Measurements from ENCODE around the gene MPG.

Gene MPG

DNA sequence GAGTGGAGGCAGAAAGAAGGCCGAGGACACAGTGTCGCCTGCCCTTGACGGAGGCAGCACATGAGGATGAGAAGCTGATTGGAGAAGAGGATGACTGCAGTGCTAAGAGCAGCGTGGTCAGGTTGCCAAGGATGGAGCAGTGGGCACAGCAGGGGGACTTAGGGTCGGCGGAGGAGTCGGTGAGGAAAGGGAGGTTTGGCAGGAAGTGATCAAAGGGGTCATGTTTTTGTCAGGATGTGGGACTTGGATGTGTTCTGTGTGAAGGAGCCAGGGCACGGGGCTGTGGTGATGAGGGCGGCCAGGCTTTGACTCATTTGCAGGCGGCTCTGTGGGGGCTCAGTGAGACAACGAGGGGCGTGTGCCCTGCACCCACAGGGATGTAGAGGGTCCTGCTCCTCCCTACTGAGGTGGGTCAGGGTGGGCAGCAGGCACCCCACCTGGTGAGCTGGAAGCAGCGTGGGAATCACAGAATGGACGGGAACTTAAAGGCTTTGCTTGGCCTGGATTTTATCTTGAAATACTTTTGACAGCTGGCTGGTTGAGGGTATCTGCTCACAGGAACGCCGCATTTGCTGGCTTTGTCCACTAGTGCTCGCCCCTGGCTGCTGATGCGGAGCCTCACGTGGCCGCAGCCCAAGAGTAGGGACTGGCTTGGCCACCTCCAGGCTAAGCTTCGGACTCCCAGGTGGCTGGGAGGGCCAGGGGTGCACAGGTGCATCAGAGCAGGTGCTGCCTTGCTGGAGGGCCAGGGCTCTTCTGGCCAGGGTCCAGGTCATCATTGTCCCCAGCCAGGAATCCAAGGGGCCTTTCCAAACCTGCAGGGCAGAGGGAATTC, 6.0 kb downstream of the MPG start:
- no peak overlapping the region for H3K27ac ChIP-seq

DNA sequence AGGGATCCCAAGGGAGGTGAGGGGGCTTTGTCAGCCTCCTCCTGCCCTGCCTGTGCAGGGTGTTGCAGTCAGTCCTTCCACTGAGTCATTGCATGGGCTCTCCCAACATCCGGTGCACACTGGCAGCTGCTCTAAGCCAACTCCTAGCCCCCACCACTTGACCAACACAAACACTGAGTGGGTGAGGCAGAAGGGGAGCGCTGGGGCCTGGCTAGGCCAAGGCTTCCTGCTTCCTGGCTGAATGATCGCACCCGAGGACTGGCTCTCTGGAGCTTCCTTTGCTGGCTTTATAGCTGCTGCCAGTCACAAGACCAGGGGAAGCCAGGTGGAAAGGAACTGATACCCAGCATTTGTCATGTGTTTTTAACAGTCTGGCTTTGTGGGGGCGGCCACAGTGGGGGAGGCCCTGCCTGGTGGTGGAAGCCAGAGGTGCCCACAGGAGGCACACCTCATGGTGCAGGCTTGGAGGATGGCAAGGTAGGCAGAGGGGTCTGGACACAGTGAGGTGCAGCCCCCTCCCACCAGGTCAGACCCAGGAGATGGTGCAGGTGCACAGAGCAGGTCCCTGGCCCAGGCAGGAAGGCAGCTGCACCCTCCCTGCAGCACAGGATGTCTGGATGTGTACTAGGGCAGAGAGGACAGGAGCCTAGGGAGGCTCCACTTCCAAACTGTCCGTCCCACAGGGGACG, 6.8 kb downstream of the MPG start:
- no peak for TF ChIP-seq ZFX (IDR thresholded peaks at IDR 0.05; ENCODE audit: borderline replicate concordance)
- TF ChIP-seq, protein P1, sequence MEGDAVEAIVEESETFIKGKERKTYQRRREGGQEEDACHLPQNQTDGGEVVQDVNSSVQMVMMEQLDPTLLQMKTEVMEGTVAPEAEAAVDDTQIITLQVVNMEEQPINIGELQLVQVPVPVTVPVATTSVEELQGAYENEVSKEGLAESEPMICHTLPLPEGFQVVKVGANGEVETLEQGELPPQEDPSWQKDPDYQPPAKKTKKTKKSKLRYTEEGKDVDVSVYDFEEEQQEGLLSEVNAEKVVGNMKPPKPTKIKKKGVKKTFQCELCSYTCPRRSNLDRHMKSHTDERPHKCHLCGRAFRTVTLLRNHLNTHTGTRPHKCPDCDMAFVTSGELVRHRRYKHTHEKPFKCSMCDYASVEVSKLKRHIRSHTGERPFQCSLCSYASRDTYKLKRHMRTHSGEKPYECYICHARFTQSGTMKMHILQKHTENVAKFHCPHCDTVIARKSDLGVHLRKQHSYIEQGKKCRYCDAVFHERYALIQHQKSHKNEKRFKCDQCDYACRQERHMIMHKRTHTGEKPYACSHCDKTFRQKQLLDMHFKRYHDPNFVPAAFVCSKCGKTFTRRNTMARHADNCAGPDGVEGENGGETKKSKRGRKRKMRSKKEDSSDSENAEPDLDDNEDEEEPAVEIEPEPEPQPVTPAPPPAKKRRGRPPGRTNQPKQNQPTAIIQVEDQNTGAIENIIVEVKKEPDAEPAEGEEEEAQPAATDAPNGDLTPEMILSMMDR (IDR thresholded peaks at IDR 0.05): no peak
- H3K27ac ChIP-seq: no peak overlapping the region

More for the DNA sequence above, 6.0 kb downstream of the MPG start:
- no peak for TF ChIP-seq ZFX (IDR thresholded peaks at IDR 0.05; ENCODE audit: borderline replicate concordance)
- TF ChIP-seq, protein P1 (IDR thresholded peaks at IDR 0.05): no peak

DNA sequence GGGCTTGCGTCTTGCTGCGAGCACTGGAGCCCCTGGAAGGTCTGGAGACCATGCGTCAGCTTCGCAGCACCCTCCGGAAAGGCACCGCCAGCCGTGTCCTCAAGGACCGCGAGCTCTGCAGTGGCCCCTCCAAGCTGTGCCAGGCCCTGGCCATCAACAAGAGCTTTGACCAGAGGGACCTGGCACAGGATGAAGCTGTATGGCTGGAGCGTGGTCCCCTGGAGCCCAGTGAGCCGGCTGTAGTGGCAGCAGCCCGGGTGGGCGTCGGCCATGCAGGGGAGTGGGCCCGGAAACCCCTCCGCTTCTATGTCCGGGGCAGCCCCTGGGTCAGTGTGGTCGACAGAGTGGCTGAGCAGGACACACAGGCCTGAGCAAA, 7.4 kb downstream of the MPG start:
- H3K27ac ChIP-seq: no peak overlapping the region
- TF ChIP-seq ZFX (IDR thresholded peaks at IDR 0.05; ENCODE audit: borderline replicate concordance): no peak
- TF ChIP-seq, protein P1 (IDR thresholded peaks at IDR 0.05): no peak

DNA sequence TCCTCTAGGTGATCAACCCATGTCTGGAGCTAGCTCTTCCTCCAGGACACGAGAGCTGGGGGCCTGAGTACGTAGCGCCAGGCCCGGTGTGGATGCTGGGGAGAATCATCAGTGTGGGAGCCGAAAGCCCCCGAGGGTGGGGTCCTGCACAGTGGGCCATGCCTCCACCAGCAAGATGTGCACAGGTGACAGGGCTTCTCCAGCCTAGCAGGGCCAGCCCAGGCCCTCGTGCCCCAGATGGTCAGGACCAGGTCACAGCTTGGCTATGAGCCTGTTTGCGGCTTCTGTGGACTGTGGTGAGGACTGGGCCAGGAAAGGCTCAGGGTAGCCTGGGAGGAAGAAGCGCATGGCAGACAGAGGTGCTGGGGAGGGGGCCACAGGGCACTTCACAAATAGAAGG, 7.8 kb downstream of the MPG start:
- H3K27ac ChIP-seq: no peak overlapping the region
- TF ChIP-seq ZFX (IDR thresholded peaks at IDR 0.05; ENCODE audit: borderline replicate concordance): no peak
- TF ChIP-seq, protein P1 (IDR thresholded peaks at IDR 0.05): no peak

DNA sequence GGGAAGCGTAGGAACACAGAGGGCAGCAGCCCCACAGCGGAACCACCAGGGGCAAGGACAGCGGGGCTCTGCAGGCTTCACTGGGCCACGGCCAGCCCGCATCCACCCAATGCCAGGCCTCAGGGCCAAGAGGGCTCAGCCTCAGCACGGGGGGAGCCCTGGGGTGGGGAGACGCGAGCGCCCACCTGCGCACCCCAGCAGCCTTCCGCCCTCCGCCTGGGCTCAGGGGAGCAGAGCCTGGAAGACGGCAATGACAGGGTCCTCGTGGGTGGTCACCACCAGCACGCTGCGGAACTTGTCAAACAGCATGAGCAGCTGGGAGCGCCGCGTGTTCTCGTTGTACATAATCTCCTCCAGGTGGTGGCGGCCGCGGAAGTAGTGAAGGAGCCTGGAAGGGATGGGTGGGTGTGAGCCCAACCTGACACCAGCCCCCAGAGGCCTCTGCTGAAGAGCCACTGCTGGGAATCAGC, 8.5 kb downstream of the MPG start:
- TF ChIP-seq, protein P1 (IDR thresholded peaks at IDR 0.05): no peak
- no peak for TF ChIP-seq ZFX (IDR thresholded peaks at IDR 0.05; ENCODE audit: borderline replicate concordance)

DNA sequence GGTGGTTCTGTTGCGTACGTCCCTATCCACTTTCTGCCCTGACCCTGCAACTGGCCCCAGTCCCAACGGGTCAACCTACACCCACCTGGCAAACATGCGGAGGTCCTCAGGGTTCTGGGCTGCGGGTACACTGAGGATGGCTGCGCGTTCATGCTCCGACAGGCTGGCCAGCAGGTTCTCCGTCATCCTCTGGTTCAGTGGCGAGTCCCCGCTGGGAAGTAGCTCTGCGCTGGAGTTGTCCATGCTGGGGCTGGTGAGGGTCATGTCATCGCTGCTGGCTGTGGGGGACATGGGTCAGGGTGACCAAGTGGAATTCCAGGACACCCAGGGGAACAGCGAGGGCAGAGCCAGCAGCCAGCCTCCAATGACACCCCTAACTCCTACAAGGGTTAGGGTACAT, 10.6 kb downstream of the MPG start:
- TF ChIP-seq, protein P1 (IDR thresholded peaks at IDR 0.05): no peak
- no peak for TF ChIP-seq ZFX (IDR thresholded peaks at IDR 0.05; ENCODE audit: borderline replicate concordance)
- no peak overlapping the region for H3K27ac ChIP-seq

More for the DNA sequence above, 8.5 kb downstream of the MPG start:
- no peak overlapping the region for H3K27ac ChIP-seq
